Purkinje cell (primary cell): ENCODE data around the gene GFER. TPM values are rescaled to one million over a fixed set of nuclear protein-coding genes. Genes with fewer than 3 reads are reported as not detected.

Experiments
- polyA plus RNA-seq: library from polyadenylated mRNA; unstranded; fragments of >200 nt; fragmentation: Nextera tagmentation; gene quantifications from 2 replicates; pipeline ENCODE4 v1.2.1, GENCODE V29; 2014

GFER gene
- polyA plus RNA-seq, result 1.4 and 2.1 TPM in 2 replicates

DNA sequence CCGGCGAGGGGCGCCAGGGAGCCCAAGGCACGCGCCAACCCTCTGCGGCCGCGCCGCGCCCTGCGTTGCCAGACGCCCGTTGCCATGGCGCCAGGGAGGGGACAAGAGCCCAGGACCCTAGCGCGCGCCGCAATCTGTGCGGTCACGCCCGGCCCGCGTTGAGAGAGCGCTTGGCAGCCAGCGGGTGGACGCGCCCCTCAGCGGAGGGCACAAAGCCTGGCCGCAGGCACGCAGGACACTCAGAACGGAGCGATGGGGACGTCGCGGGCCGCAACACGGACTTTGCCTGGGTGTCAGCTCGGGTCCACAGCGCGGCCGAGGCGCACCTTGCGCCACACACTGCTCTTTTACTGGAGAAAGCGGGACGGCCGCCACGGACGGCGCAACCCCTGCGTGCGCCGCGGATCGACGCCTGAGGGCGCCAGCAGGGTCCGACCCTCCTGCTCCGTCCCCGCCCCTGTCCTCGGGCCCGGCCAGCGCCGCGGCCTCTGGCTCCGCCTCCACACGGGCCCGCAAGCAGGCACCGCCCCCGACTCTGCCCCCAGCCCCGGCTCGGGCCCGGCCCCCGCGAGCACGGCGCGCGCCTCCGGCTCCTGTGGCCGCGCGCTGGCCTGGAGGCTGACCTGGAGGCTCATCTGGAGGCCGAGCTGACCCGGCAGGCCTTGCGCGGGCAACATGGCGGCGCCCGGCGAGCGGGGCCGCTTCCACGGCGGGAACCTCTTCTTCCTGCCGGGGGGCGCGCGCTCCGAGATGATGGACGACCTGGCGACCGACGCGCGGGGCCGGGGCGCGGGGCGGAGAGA is at the start of gene GFER:
GFER (plus strand) TSS at position 650 of the 803 bp plus-strand sequence; CDS start at position 676, 26 bp downstream.

GRCh38 chr16:1942810-1943726 is 40.9 kb upstream of the GFER start, which contains the start of gene MSRB1:
Gene MSRB1 (minus strand): TSS chr16:1943199. CDS start chr16:1943156, 43 bp downstream.

DNA sequence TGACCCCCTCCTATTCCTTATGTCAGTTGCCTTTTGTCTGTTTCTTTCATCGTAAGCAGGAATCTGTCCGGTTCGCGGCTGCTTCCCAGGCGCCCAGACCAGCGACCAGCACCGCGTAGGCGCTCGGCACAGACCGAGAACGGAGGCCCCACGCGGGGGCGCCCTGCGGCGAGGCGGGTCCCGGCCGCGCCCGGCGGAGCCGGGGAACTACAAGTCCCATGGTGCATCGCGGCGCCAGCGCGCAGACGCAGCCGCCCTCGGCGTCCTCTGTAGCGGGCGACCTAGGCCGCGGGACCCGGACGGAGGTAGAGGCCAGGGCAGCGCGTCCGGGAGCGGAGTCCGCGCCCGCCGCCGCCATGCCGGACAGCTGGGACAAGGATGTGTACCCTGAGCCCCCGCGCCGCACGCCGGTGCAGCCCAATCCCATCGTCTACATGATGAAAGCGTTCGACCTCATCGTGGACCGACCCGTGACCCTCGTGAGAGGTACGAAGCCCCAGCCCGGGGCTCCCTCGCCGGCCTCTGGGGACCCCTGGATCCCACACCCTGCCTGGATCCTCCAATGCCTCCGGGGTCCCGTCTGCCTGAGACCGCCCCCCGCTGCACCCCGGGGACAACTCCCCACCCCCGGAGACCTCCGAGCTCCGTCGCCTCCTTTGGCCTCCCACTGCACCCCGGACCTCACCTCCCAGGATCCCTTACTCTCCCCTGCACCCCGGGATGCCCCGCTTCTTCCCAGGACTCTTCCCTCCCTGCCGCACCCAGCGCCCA is 24.5 kb upstream of the GFER start, which contains the start of gene NDUFB10:
NDUFB10 (plus strand) TSS at position 270 of the 771 bp plus-strand sequence; CDS start at position 357, 87 bp downstream.

DNA sequence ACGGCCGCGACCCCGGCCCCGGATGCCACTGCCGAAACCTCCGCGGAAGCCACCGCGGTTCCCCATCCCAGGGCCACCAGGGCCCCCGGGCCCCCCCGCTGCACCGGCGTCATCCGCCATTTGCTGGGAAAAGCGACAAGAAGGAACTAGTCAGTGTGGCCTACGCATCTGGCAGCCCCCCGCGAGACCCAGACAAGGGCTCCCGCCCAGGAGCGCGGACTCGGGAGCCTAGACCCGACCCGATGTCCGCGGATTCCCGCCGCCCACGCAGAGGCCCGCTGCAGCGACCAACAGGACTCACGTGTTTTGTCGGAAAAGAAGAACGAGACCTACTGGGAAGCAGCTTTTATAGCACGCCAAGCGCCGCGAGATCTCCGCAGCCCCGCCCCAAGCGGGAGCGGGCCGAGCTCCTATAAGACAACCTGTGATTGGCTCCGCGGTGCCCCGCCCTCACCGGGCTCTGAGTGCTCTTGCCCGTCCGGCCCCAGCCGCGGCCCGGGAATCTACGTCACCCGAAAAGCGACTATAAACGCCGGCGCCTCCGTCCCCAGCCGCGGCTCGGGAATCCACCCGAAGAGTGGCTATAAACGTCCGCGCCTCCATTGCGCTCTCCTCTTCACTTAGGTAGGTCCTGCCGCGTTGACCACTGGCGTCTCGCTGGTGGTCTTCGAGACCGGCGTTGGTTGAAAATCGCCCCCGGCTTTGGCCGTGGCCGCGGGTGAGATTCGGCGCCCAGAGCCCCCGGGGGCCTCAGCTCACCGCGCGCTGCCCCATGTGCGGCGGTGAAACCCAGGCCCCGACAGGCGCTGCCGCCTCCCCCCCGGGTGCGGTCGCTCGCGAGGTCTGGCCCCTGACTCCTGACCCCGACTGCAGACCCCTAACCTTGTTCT is 19.2 kb upstream of the GFER start, which contains the start of gene RPS2:
RPS2 (minus strand) TSS at position 321 of the 890 bp plus-strand sequence; CDS start at position 120, 201 bp downstream.

DNA sequence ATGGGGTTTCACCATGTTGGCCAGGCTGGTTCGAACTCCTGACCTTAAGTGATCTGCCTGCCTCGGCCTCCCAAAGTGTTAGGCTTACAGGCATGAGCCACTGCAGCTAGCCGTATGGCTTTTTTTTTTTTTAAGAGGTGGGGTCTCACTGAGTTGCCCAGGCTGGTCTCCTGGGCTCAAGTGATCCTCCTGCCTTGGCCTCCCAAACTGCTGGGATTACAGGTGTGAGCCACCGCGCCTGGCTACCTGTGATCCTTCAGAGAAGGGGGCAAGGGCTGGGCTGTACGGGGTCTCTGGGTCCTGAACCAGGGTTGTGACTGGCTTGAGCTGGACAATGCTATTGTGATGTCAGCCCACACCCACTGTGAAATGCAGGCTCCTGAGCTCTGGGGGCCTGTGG is 17.5 kb upstream of the GFER start, which contains the start of gene RNF151:
RNF151 (plus strand) TSS at position 397 of the 400 bp plus-strand sequence. CDS start 26 bp downstream, outside the sequence.

DNA sequence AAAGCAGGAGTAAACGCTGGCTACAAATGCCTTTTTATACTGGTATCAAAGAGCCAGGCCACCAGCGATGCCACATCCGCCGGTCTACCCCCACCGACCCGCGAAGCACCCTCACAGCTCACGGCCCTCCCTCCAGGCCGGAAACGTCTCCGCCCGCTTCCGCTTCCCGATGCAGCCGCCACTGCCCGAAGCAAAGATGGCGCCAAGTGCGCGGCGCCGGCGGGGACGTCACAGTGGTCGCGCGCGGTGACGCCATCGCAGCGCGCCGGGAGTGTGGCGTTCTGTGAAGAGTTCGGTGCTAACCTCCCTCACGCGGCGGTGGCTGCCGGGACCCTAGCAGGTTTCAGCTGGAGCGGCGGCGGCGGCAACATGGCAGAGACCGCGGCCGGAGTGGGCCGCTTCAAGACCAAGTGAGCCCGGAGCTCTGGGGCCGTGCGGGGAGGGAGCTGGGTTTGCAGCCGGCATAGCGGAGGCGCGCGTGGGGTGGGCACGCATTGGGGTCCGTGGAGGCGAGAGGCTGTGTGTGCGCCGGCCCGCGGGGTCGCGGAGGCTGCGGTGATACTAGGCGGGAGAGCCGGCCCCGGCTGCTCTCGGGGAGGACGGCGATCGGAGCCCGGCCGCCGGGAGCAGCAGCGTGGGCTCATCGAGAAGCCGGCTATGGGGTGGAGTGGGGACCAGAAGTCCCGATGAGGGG is 12.1 kb upstream of the GFER start, which contains the start of gene TBL3:
TBL3 (plus strand) TSS at position 258 of the 694 bp plus-strand sequence; CDS start at position 370, 112 bp downstream.

GRCh38 chr16:1981398-1981836 is 2.6 kb upstream of the GFER start, which contains the start of gene NOXO1:
Gene NOXO1 (minus strand): TSS chr16:1981469. CDS start chr16:1981179, 290 bp downstream.

DNA sequence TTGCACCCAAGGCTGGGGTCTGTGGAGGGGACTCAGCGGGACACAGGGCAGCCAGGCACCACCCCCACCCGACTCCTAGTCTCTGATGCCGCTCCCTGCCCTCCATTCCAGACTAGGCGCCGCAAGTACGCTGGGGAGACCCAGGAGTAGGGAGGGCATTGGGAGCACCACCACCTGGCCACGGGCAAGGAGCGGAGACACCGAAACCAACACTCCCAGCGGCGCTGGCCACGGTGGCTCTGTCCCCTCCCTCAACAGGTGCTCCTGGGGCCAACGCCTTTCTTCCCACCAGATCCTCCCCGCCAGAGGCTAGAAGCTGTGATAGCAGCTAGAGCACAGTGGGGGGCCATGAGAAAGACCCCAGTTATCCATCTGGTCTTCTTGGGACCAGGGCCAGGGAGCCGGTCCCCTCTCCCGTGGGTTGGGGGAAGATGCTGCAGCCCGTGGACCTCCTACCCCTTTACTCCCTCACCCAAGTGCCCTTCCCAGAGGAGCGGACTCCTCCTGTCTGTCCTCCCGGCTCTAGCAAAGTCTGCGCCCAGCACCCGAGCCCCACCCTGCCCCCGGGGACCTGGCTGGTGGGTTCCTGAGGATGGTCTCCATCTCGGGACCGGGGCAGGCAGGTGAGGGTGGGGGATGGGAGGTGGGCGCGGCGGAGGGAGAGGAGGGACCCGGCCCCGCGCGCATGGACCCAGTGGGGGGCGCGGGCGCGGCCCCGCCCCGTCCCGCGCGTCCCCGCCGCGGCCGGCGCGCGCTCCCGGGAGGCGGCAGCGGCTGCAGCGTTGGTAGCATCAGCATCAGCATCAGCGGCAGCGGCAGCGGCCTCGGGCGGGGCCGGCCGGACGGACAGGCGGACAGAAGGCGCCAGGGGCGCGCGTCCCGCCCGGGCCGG is 5.5 kb downstream of the GFER start, which contains the start of gene SYNGR3:
SYNGR3 (plus strand) TSS at position 762 of the 892 bp plus-strand sequence. CDS start 133 bp downstream, outside the sequence.

GRCh38 chr16:2009791-2010510 is 26.0 kb downstream of the GFER start, which contains the start of gene ZNF598:
Gene ZNF598 (minus strand): TSS chr16:2009821.

GRCh38 chr16:2019518-2019920 is 35.5 kb downstream of the GFER start, which contains the start of gene NPW:
Gene NPW (plus strand): TSS chr16:2019785.

GRCh38 chr16:2026461-2027023 is 42.5 kb downstream of the GFER start, which contains the start of gene NHERF2:
Gene NHERF2 (plus strand): TSS chr16:2026902. CDS start chr16:2027006, 104 bp downstream.

Other genes with a start within 250 kb of the GFER start
- 23.9 and 25.4 TPM in 2 replicates for gene NME3, start 212.7 kb upstream of the GFER start, polyA plus RNA-seq
- not detected in 2 replicates for gene EME2, start 211.4 kb upstream of the GFER start, polyA plus RNA-seq
- 18.2 and 21.2 TPM in 2 replicates for gene MRPS34, start 211.1 kb upstream of the GFER start, polyA plus RNA-seq
- gene SPSB3, start 201.6 kb upstream of the GFER start, polyA plus RNA-seq, result 1.1 and 4.5 TPM in 2 replicates
- 5.2 and 6.6 TPM in 2 replicates for gene NUBP2, start 201.2 kb upstream of the GFER start, polyA plus RNA-seq
- not detected in 2 replicates for gene IGFALS, start 190.5 kb upstream of the GFER start, polyA plus RNA-seq
- gene HAGH, start 157.4 kb upstream of the GFER start, polyA plus RNA-seq, result 42.1 and 49.0 TPM in 2 replicates
- gene FAHD1, start 157.0 kb upstream of the GFER start, polyA plus RNA-seq, result 18.6 and 20.8 TPM in 2 replicates
- not detected in 2 replicates for gene MEIOB, start 112.0 kb upstream of the GFER start, polyA plus RNA-seq
- gene HS3ST6, start 65.8 kb upstream of the GFER start, polyA plus RNA-seq, result not detected in 2 replicates
- 0.78 and 0.87 TPM in 2 replicates for gene MSRB1, start 41.0 kb upstream of the GFER start, polyA plus RNA-seq
- gene RPL3L, start 29.5 kb upstream of the GFER start, polyA plus RNA-seq, result not detected in 2 replicates
- 199 and 231 TPM in 2 replicates for gene NDUFB10, start 24.7 kb upstream of the GFER start, polyA plus RNA-seq
- 110 and 121 TPM in 2 replicates for gene RPS2, start 19.4 kb upstream of the GFER start, polyA plus RNA-seq
- not detected in 2 replicates for gene RNF151, start 17.3 kb upstream of the GFER start, polyA plus RNA-seq
- gene TBL3, start 12.1 kb upstream of the GFER start, polyA plus RNA-seq, result 1.8 and 5.1 TPM in 2 replicates
- not detected in 2 replicates for gene NOXO1, start 2.7 kb upstream of the GFER start, polyA plus RNA-seq
- gene SYNGR3, start 5.8 kb downstream of the GFER start, polyA plus RNA-seq, result 80.6 and 82.4 TPM in 2 replicates
- gene ZNF598, start 25.6 kb downstream of the GFER start, polyA plus RNA-seq, result 0.11 and 0.16 TPM in 2 replicates
- gene NPW, start 35.6 kb downstream of the GFER start, polyA plus RNA-seq, result not detected in 2 replicates
- gene NHERF2, start 42.7 kb downstream of the GFER start, polyA plus RNA-seq, result 1.0 and 1.3 TPM in 2 replicates
- gene NTHL1, start 63.6 kb downstream of the GFER start, polyA plus RNA-seq, result 8.1 and 19.5 TPM in 2 replicates
- gene TSC2, start 63.8 kb downstream of the GFER start, polyA plus RNA-seq, result 31.7 and 32.6 TPM in 2 replicates
- 0.20 and 3.1 TPM in 2 replicates for gene PKD1, start 151.7 kb downstream of the GFER start, polyA plus RNA-seq
- 15.1 TPM in 1 of 2 replicates, not detected in the other for gene RAB26, start 164.4 kb downstream of the GFER start, polyA plus RNA-seq
- gene TRAF7, start 171.6 kb downstream of the GFER start, polyA plus RNA-seq, result 0.74 and 1.9 TPM in 2 replicates
- gene CASKIN1, start 212.4 kb downstream of the GFER start, polyA plus RNA-seq, result 0.04 TPM in 1 of 2 replicates, not detected in the other
- gene MLST8, start 221.3 kb downstream of the GFER start, polyA plus RNA-seq, result 1.9 and 3.1 TPM in 2 replicates
- 0.97 TPM in 1 of 2 replicates, not detected in the other for gene BRICD5, start 226.7 kb downstream of the GFER start, polyA plus RNA-seq
- 4.0 and 14.8 TPM in 2 replicates for gene PGP, start 230.6 kb downstream of the GFER start, polyA plus RNA-seq
- 0.77 and 3.6 TPM in 2 replicates for gene E4F1, start 239.4 kb downstream of the GFER start, polyA plus RNA-seq